Dendritic cell treated with granulocyte-macrophage colony-stimulating factor and Interleukin-4, amounts not matched to agents 40 ng/mL and 50 ng/mL, for 4 days (primary cell): ENCODE measurements around the gene TLR5.

Experiments used
- H3K27ac Mint-ChIP-seq: one replicate; pipeline ENCODE4 v1.8.0; 2022; ENCODE audit warnings: mild to moderate bottlenecking, mixed read lengths
- H3K27me3 Mint-ChIP-seq: one replicate; pipeline ENCODE4 v1.8.0; 2022; ENCODE audit warnings: mild to moderate bottlenecking, mixed read lengths
- H3K36me3 Mint-ChIP-seq: one replicate; pipeline ENCODE4 v1.8.0; 2022; ENCODE audit warnings: low read depth, mixed read lengths
- H3K4me1 Mint-ChIP-seq: one replicate; pipeline ENCODE4 v1.8.0; 2022; ENCODE audit warnings: low read depth, mixed read lengths
- H3K4me3 Mint-ChIP-seq: one replicate; pipeline ENCODE4 v1.8.0; 2022; ENCODE audit warnings: mild to moderate bottlenecking, moderate library complexity, mixed read lengths
- H3K9me3 Mint-ChIP-seq: one replicate; pipeline ENCODE4 v1.8.0; 2022; ENCODE audit warnings: mixed read lengths
- intact Hi-C: fragments of 100-400 bp; cut with micrococcal nuclease; formaldehyde crosslinking; loops from one replicate; pipeline ENCODE4 v1.15.0; 2022

The TLR5 gene

GRCh38 chr1:223116950-223117349, 26.1 kb downstream of the TLR5 start:
- intact Hi-C loops: no loop called here
- Mint-ChIP-seq H3K27ac (no peak overlapping the region), H3K4me1 (no peaks in the 10 kb centered on the region), H3K9me3 (no peaks in the 10 kb centered on the region), H3K36me3 (peaks cover 58% of the 10 kb centered on the region), H3K4me3 (no peak overlapping the region), H3K27me3 (no peaks in the 10 kb centered on the region)

GRCh38 chr1:223114871-223115270, 28.2 kb downstream of the TLR5 start:
- Mint-ChIP-seq H3K9me3 (no peaks in the 10 kb centered on the region), H3K27ac (no peak overlapping the region), H3K4me3 (no peak overlapping the region), H3K4me1 (peaks cover 12% of the 10 kb centered on the region), H3K36me3 (peaks cover 45% of the 10 kb centered on the region), H3K27me3 (no peaks in the 10 kb centered on the region)
- intact Hi-C loops: no loop called here

- no peak overlapping the region for H3K4me3 Mint-ChIP-seq
- H3K27ac Mint-ChIP-seq: no peak overlapping the region
- intact Hi-C loops: no loop called here
- H3K36me3 Mint-ChIP-seq: peaks cover 15% of the 10 kb centered on the region
- H3K4me1 Mint-ChIP-seq: peaks cover 12% of the 10 kb centered on the region
- H3K9me3 Mint-ChIP-seq: no peaks in the 10 kb centered on the region
- no peaks in the 10 kb centered on the region for H3K27me3 Mint-ChIP-seq
These were observed 32.1 kb downstream of the TLR5 start for GRCh38 chr1:223110952-223111351.

- Mint-ChIP-seq H3K4me1 (peaks cover 12% of the 10 kb centered on the region), H3K9me3 (no peaks in the 10 kb centered on the region), H3K36me3 (peaks cover 6% of the 10 kb centered on the region), H3K27me3 (no peaks in the 10 kb centered on the region), H3K4me3 (no peak overlapping the region), H3K27ac (no peak overlapping the region)
- intact Hi-C loops: no loop called here
These were observed 33.4 kb downstream of the TLR5 start for GRCh38 chr1:223109581-223110026.

GRCh38 chr1:223106856-223107255, 36.2 kb downstream of the TLR5 start:
- H3K27ac Mint-ChIP-seq: no peak overlapping the region
- H3K36me3 Mint-ChIP-seq: peaks cover 6% of the 10 kb centered on the region
- intact Hi-C loops: no loop called here
- peaks cover 12% of the 10 kb centered on the region for H3K4me1 Mint-ChIP-seq
- H3K27me3 Mint-ChIP-seq: no peaks in the 10 kb centered on the region
- no peaks in the 10 kb centered on the region for H3K9me3 Mint-ChIP-seq
- H3K4me3 Mint-ChIP-seq: no peak overlapping the region

GRCh38 chr1:223105568-223105967, 37.5 kb downstream of the TLR5 start:
- Mint-ChIP-seq H3K27me3 (no peaks in the 10 kb centered on the region), H3K27ac (no peak overlapping the region), H3K9me3 (no peaks in the 10 kb centered on the region), H3K4me3 (no peak overlapping the region), H3K36me3 (peaks cover 6% of the 10 kb centered on the region), H3K4me1 (peaks cover 1% of the 10 kb centered on the region)
- intact Hi-C loops: no loop called here

- Mint-ChIP-seq H3K36me3 (no peaks in the 10 kb centered on the region), H3K4me3 (no peak overlapping the region), H3K27ac (no peak overlapping the region), H3K4me1 (no peaks in the 10 kb centered on the region), H3K9me3 (peaks cover 10% of the 10 kb centered on the region), H3K27me3 (no peaks in the 10 kb centered on the region)
- intact Hi-C loops: no loop called here
These were observed 40.1 kb downstream of the TLR5 start for GRCh38 chr1:223102797-223103533.

- Mint-ChIP-seq H3K27me3 (no peaks in the 10 kb centered on the region), H3K9me3 (peaks cover 10% of the 10 kb centered on the region), H3K4me3 (no peak overlapping the region), H3K36me3 (no peaks in the 10 kb centered on the region), H3K4me1 (no peaks in the 10 kb centered on the region), H3K27ac (no peak overlapping the region)
- intact Hi-C loops: no loop called here
These were observed 45.3 kb downstream of the TLR5 start for GRCh38 chr1:223097713-223098112.

GRCh38 chr1:223095870-223096269, 47.2 kb downstream of the TLR5 start:
- H3K4me3 Mint-ChIP-seq: no peak overlapping the region
- H3K27ac Mint-ChIP-seq: no peak overlapping the region
- no peaks in the 10 kb centered on the region for H3K36me3 Mint-ChIP-seq
- intact Hi-C loops: no loop called here
- H3K27me3 Mint-ChIP-seq: no peaks in the 10 kb centered on the region
- no peaks in the 10 kb centered on the region for H3K4me1 Mint-ChIP-seq
- peaks cover 10% of the 10 kb centered on the region for H3K9me3 Mint-ChIP-seq

- H3K27ac Mint-ChIP-seq: no peak overlapping the region
- no peaks in the 10 kb centered on the region for H3K4me1 Mint-ChIP-seq
- no peaks in the 10 kb centered on the region for H3K36me3 Mint-ChIP-seq
- H3K4me3 Mint-ChIP-seq: no peak overlapping the region
- no peaks in the 10 kb centered on the region for H3K9me3 Mint-ChIP-seq
- intact Hi-C loops: loop anchor here (5.0 kb wide), 1 partner anchor 355 kb away; the partner anchor contains the start of gene FAM177B
- H3K27me3 Mint-ChIP-seq: peaks cover 9% of the 10 kb centered on the region
These were observed 51.2 kb downstream of the TLR5 start for GRCh38 chr1:223091896-223092295.

GRCh38 chr1:223089250-223089649, 53.8 kb downstream of the TLR5 start:
- Mint-ChIP-seq H3K4me3 (no peak overlapping the region), H3K4me1 (no peaks in the 10 kb centered on the region), H3K9me3 (no peaks in the 10 kb centered on the region), H3K36me3 (no peaks in the 10 kb centered on the region), H3K27ac (no peak overlapping the region), H3K27me3 (peaks cover 11% of the 10 kb centered on the region)
- intact Hi-C loops: no loop called here

- H3K27me3 Mint-ChIP-seq: peaks cover 11% of the 10 kb centered on the region
- no peaks in the 10 kb centered on the region for H3K4me1 Mint-ChIP-seq
- no peaks in the 10 kb centered on the region for H3K36me3 Mint-ChIP-seq
- no peak overlapping the region for H3K27ac Mint-ChIP-seq
- H3K9me3 Mint-ChIP-seq: no peaks in the 10 kb centered on the region
- H3K4me3 Mint-ChIP-seq: no peak overlapping the region
- intact Hi-C loops: no loop called here
These were observed 54.3 kb downstream of the TLR5 start for GRCh38 chr1:223088713-223089240.

- no peaks in the 10 kb centered on the region for H3K9me3 Mint-ChIP-seq
- no peak overlapping the region for H3K27ac Mint-ChIP-seq
- no peaks in the 10 kb centered on the region for H3K4me1 Mint-ChIP-seq
- H3K4me3 Mint-ChIP-seq: no peak overlapping the region
- H3K27me3 Mint-ChIP-seq: peaks cover 11% of the 10 kb centered on the region
- no peaks in the 10 kb centered on the region for H3K36me3 Mint-ChIP-seq
- intact Hi-C loops: no loop called here
These were observed 55.5 kb downstream of the TLR5 start for GRCh38 chr1:223087291-223088255.

- H3K36me3 Mint-ChIP-seq: no peaks in the 10 kb centered on the region
- H3K9me3 Mint-ChIP-seq: no peaks in the 10 kb centered on the region
- H3K4me1 Mint-ChIP-seq: peaks cover 3% of the 10 kb centered on the region
- peaks cover 18% of the 10 kb centered on the region for H3K27me3 Mint-ChIP-seq
- intact Hi-C loops: loop anchor here (5.0 kb wide), 1 partner anchor 617 kb away; no protein-coding TSS in a partner anchor
- H3K27ac Mint-ChIP-seq: no peak overlapping the region
- H3K4me3 Mint-ChIP-seq: no peak overlapping the region
These were observed 58.6 kb downstream of the TLR5 start for GRCh38 chr1:223084464-223084866.
